Measurements from ENCODE around the gene PSD2. TPM values are rescaled to one million over a fixed set of nuclear protein-coding genes. Genes with fewer than 3 reads are reported as not detected.

PSD2 gene
- total RNA-seq, 1 experiment from 2014 or later: not detected

DNA sequence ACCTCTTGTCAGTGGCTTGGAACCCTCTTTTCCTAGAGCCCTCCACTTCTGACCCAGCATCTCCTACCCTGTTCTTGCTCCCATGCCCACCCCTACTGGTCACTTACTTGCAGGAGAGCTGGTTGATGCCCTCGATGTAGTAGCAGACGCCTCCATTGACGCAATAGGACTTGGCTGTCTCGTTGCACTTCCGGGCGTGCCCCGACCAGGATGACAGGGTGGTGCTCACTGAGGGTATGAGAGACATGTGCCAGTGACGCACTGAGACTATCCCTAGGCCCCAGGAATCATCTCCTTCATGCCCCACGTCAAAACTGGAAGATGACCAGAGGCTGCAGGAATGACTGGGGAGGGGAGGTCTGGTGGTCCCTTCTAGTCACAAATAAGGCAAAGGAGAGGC lies 76.0 kb downstream of the PSD2 start:
- CTCF ChIA-PET: interaction anchor here (1.3 kb wide), 1 partner anchor 97 kb away, joined by 3 read pairs; no protein-coding TSS in a partner anchor

GRCh38 chr5:139872052-139872766 lies 76.6 kb downstream of the PSD2 start:
- no peak for DNase-seq
- no peaks in the 10 kb centered on the region for H3K36me3 Mint-ChIP-seq (ENCODE audit: insufficient read depth, unreplicated experiment)
- no peak overlapping the region for H3K27ac Mint-ChIP-seq (ENCODE audit: unreplicated experiment)
- intact Hi-C loops (cut with micrococcal nuclease; ENCODE audit: unreplicated experiment): no loop called here
- no TSS peak for BruUV-seq (replicated peaks)
- TF ChIP-seq, protein P1, sequence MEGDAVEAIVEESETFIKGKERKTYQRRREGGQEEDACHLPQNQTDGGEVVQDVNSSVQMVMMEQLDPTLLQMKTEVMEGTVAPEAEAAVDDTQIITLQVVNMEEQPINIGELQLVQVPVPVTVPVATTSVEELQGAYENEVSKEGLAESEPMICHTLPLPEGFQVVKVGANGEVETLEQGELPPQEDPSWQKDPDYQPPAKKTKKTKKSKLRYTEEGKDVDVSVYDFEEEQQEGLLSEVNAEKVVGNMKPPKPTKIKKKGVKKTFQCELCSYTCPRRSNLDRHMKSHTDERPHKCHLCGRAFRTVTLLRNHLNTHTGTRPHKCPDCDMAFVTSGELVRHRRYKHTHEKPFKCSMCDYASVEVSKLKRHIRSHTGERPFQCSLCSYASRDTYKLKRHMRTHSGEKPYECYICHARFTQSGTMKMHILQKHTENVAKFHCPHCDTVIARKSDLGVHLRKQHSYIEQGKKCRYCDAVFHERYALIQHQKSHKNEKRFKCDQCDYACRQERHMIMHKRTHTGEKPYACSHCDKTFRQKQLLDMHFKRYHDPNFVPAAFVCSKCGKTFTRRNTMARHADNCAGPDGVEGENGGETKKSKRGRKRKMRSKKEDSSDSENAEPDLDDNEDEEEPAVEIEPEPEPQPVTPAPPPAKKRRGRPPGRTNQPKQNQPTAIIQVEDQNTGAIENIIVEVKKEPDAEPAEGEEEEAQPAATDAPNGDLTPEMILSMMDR (IDR thresholded peaks at IDR 0.05; ENCODE audit: unreplicated experiment): peak; percentile 28
- CTCF ChIA-PET: interaction anchor here (1.2 to 1.3 kb wide), 2 partner anchors 16 to 97 kb away, joined by 3 to 7 read pairs; no protein-coding TSS in a partner anchor
- peaks cover 79% of the 10 kb centered on the region for H3K27me3 Mint-ChIP-seq (ENCODE audit: unreplicated experiment)
- H3K4me3 Mint-ChIP-seq (ENCODE audit: low read depth, unreplicated experiment): no peak overlapping the region
- no peaks in the 10 kb centered on the region for H3K9me3 Mint-ChIP-seq (ENCODE audit: low read depth, unreplicated experiment)
- H3K4me1 Mint-ChIP-seq (ENCODE audit: low read depth, unreplicated experiment): no peaks in the 10 kb centered on the region

More for the DNA sequence above, 76.0 kb downstream of the PSD2 start:
- intact Hi-C loops (cut with micrococcal nuclease; ENCODE audit: unreplicated experiment): no loop called here
- BruUV-seq (replicated peaks): no TSS peak
- Mint-ChIP-seq H3K4me1 (ENCODE audit: low read depth, unreplicated experiment) (no peaks in the 10 kb centered on the region), H3K9me3 (ENCODE audit: low read depth, unreplicated experiment) (no peaks in the 10 kb centered on the region), H3K4me3 (ENCODE audit: low read depth, unreplicated experiment) (no peak overlapping the region), H3K27me3 (ENCODE audit: unreplicated experiment) (peaks cover 85% of the 10 kb centered on the region), H3K36me3 (ENCODE audit: insufficient read depth, unreplicated experiment) (no peaks in the 10 kb centered on the region), H3K27ac (ENCODE audit: unreplicated experiment) (no peak overlapping the region)
- TF ChIP-seq, protein P1 (IDR thresholded peaks at IDR 0.05; ENCODE audit: unreplicated experiment): no peak
- DNase-seq: no peak

DNA sequence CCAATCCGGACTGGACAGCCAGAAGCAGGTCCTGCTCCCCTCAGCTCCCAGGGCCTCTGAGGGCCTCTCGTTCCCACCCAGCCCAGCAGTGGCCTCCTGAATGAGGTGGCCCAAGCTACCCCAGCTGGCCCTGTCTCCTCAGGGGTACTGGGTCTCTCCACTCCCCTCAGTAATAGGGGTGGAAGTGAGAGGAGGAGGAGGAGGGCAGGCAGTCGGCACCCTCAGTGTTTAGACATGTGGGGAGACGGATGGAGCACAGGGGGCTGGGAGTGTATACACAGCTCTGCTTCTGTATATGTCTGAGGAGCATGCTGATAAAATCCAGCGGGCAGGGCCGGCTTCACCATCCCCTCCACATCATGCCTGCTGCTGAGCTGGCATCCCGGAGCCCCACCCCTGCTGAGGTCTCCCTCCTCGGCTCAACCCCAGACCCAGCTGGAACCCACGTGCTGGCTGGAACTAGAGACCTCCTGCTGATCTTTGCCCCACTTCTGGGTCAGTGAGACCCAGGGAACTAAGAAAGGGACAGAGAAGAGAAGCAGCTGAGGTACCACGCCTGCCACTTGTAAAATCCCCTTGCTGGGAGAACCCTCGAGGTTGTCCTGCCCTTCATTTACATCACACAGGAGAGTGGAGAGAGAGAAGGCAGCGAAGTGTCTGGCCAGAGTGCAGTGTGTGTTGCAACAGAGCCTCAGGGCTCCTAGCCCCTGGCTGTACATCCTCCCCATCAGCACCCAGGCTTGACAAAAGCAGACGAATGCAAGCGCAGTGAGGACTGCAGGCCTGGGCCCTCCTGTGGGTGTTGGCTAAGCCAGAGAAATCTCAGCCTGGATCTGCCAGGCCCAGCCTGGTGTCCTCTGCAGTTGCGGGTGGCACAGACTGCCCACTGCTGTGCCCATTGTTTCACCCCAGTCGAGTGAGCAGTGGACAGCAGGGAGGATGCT lies 77.5 kb downstream of the PSD2 start:
- Mint-ChIP-seq H3K4me1 (ENCODE audit: low read depth, unreplicated experiment) (no peaks in the 10 kb centered on the region), H3K9me3 (ENCODE audit: low read depth, unreplicated experiment) (no peaks in the 10 kb centered on the region), H3K4me3 (ENCODE audit: low read depth, unreplicated experiment) (no peak overlapping the region), H3K36me3 (ENCODE audit: insufficient read depth, unreplicated experiment) (no peaks in the 10 kb centered on the region), H3K27me3 (ENCODE audit: unreplicated experiment) (peaks cover 70% of the 10 kb centered on the region), H3K27ac (ENCODE audit: unreplicated experiment) (no peak overlapping the region)
- TF ChIP-seq, protein P1 (IDR thresholded peaks at IDR 0.05; ENCODE audit: unreplicated experiment): no peak
- intact Hi-C loops (cut with micrococcal nuclease; ENCODE audit: unreplicated experiment): no loop called here
- no TSS peak for BruUV-seq (replicated peaks)
- DNase-seq: no peak
- CTCF ChIA-PET: interaction anchor here (1.2 to 1.3 kb wide), 2 partner anchors 15 to 96 kb away, joined by 3 to 7 read pairs; no protein-coding TSS in a partner anchor

DNA sequence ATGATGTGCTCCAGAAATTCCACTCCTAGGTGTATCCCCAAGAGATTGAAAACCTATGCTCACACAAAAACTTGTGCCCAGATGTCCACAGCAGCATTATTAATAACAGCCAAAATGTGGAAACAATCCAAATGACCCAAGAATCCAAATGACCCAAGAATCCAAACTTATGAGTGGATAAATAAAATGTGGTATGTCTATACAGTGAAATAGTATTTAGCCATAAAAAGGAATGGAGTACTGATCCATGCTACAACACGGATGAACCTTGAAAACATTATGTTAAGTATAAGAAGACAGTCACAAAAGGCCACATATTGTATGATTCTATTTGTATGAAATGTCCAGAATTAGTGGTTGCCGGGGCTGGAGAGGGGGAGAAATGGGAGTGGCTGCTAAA lies 80.3 kb downstream of the PSD2 start:
- H3K9me3 Mint-ChIP-seq (ENCODE audit: low read depth, unreplicated experiment): no peaks in the 10 kb centered on the region
- CTCF ChIA-PET: no interaction called here

More for the DNA sequence above, 80.3 kb downstream of the PSD2 start:
- no peak overlapping the region for H3K4me3 Mint-ChIP-seq (ENCODE audit: low read depth, unreplicated experiment)
- TF ChIP-seq, protein P1 (IDR thresholded peaks at IDR 0.05; ENCODE audit: unreplicated experiment): no peak
- no peak overlapping the region for H3K27ac Mint-ChIP-seq (ENCODE audit: unreplicated experiment)
- no peak for DNase-seq
- no peaks in the 10 kb centered on the region for H3K36me3 Mint-ChIP-seq (ENCODE audit: insufficient read depth, unreplicated experiment)
- intact Hi-C loops (cut with micrococcal nuclease; ENCODE audit: unreplicated experiment): loop anchor here (5.0 kb wide), 1 partner anchor 91 kb away; no protein-coding TSS in a partner anchor
- H3K27me3 Mint-ChIP-seq (ENCODE audit: unreplicated experiment): peaks cover 61% of the 10 kb centered on the region
- H3K4me1 Mint-ChIP-seq (ENCODE audit: low read depth, unreplicated experiment): peaks cover 8% of the 10 kb centered on the region
- no TSS peak for BruUV-seq (replicated peaks)

All from Calu3 (cell line).